ENCODE measurements around the gene FCHO1. TPM values are rescaled to one million over a fixed set of nuclear protein-coding genes. Genes with fewer than 3 reads are reported as not detected.
"Not testable (repeated sequence)": the region's sequence is repeated elsewhere in the genome, so short reads cannot be mapped to it uniquely, and the experiment has no call there.

FCHO1 gene
- total RNA-seq, 1 experiment from 2014 or later, result 1.2 TPM

- no peak for DNase-seq (ENCODE audit: low spot score)
Observed at GRCh38 chr19:17764348-17764747, 13.1 kb downstream of the FCHO1 start.

- no peak for DNase-seq (ENCODE audit: low spot score)
Observed at GRCh38 chr19:17765069-17765618, 13.9 kb downstream of the FCHO1 start.

GRCh38 chr19:17766543-17767131 lies 15.4 kb downstream of the FCHO1 start:
- peak; percentile 86 for DNase-seq (ENCODE audit: low spot score)

- no peak for DNase-seq (ENCODE audit: low spot score)
Observed at GRCh38 chr19:17767559-17767958, 16.3 kb downstream of the FCHO1 start.

GRCh38 chr19:17770613-17771012 lies 19.3 kb downstream of the FCHO1 start:
- no peak for DNase-seq (ENCODE audit: low spot score)

GRCh38 chr19:17772172-17772571 lies 20.9 kb downstream of the FCHO1 start:
- no peak for DNase-seq (ENCODE audit: low spot score)

- peak; percentile 77 for DNase-seq (ENCODE audit: low spot score)
Observed at GRCh38 chr19:17775245-17775927, 24.1 kb downstream of the FCHO1 start.

- DNase-seq (ENCODE audit: low spot score), result no peak
Observed at GRCh38 chr19:17775991-17776803, 24.9 kb downstream of the FCHO1 start.

GRCh38 chr19:17777840-17778239 lies 26.6 kb downstream of the FCHO1 start:
- DNase-seq (ENCODE audit: low spot score), result not testable (repeated sequence)

GRCh38 chr19:17778251-17778967 lies 27.1 kb downstream of the FCHO1 start:
- peak; percentile 41 for DNase-seq (ENCODE audit: low spot score)

GRCh38 chr19:17778968-17779929 lies 28.0 kb downstream of the FCHO1 start:
- no peak for DNase-seq (ENCODE audit: low spot score)

- DNase-seq (ENCODE audit: low spot score), result no peak
Observed at GRCh38 chr19:17780781-17781180, 29.5 kb downstream of the FCHO1 start.

- DNase-seq (ENCODE audit: low spot score), result not testable (repeated sequence)
Observed at GRCh38 chr19:17783721-17784120, 32.4 kb downstream of the FCHO1 start.

- DNase-seq (ENCODE audit: low spot score), result peak; percentile 72
Observed at GRCh38 chr19:17784201-17785008, 33.1 kb downstream of the FCHO1 start.

GRCh38 chr19:17787274-17787913 lies 36.1 kb downstream of the FCHO1 start:
- DNase-seq (ENCODE audit: low spot score), result no peak

- DNase-seq (ENCODE audit: low spot score), result no peak
Observed at GRCh38 chr19:17788632-17789031, 37.4 kb downstream of the FCHO1 start.

- DNase-seq (ENCODE audit: low spot score), result peak; percentile 28
Observed at GRCh38 chr19:17790059-17790780, 38.9 kb downstream of the FCHO1 start.

GRCh38 chr19:17794412-17794730 lies 43.1 kb downstream of the FCHO1 start:
- no peak for DNase-seq (ENCODE audit: low spot score)

All from HT-29 (cell line).